Measurements from ENCODE around the gene P3H4. TPM values are rescaled to one million over a fixed set of nuclear protein-coding genes. Genes with fewer than 3 reads are reported as not detected.

P3H4 gene
- total and polyA plus RNA-seq, 7 experiments from 2014 or later = 3.5 to 7.0 (median 5.3) TPM

DNA sequence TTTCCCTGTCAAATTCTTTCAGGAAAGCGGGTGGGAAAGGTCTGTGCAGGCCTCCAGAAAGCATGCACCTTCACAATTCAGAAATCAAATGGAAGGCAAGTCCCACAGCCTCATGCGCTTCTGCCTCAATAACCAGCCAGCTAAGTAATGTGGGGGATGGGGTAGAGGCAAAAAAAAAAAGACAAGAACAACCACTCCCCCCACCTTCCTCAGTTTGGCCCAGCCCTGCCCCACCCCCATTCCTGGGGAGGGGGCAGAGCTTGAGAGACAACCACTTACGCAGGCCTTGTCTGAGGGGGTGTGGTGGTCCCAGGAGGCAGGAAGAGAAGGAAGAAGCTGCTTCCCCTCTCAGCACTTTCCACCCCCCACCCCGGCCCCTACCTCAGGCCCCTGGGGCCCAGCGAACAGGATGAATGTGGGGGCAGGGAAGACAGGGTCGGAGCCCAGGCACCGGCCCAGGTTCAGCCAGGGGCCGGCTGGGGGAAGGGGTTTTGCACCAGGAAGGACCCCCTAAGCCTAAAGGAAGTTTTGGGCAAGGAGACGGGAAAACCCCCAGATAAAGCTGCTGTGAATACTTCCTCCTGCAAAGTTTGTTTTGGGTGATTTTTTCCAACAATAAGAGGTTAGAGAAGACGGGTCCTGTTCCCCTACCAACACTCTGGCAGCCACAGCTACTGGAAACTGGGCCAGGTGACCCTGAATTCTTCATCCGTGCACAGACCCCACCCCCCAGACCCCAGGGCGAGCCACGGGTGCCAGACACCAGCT, 26.5 kb downstream of the P3H4 start:
- Histone ChIP-seq H3K4me1 (ENCODE audit: control insufficient read depth in 2 of 2, insufficient read depth in 2 of 2, low read length in 2 of 2) (peaks cover 0 to 11% of the 10 kb centered on the region in 2 donors), H3K9me3 (ENCODE audit: control insufficient read depth in 2 of 3, low read length in 3 of 3) (no peaks in the 10 kb centered on the region), H3K27ac (ENCODE audit: low read depth, low read length) (no peak overlapping the region), H3K27me3 (ENCODE audit: control insufficient read depth in 2 of 2, insufficient read depth in 2 of 2, low read length in 2 of 2) (peaks cover 0 to 6% of the 10 kb centered on the region in 2 donors), H3K4me3 (ENCODE audit: low read length) (peak overlapping the region; percentile 44), H3K36me3 (ENCODE audit: control insufficient read depth in 2 of 3, insufficient read depth in 3 of 3, low read length in 3 of 3) (no peaks in the 10 kb centered on the region)
- ATAC-seq (no peak), DNase-seq (no peak)
- peaks cover 16 to 49% (median 21%) of the 10 kb centered on the region in 5 donors for H3K27me3 Mint-ChIP-seq
- POLR2A ChIA-PET = interaction anchor here (1.5 kb wide), 1 partner anchor 96 kb away, joined by 5 read pairs; the partner anchor contains the start of gene EIF1
- intact Hi-C loops (cut with micrococcal nuclease) = no loop called here
- H3K36me3 Mint-ChIP-seq = no peaks in the 10 kb centered on the region
- no peak overlapping the region for H3K27ac Mint-ChIP-seq
- no peaks in the 10 kb centered on the region for H3K9me3 Mint-ChIP-seq
- peak overlapping the region; percentile 37 to 82 (median 70) for H3K4me3 Mint-ChIP-seq
- CTCF ChIA-PET = interaction anchor here (0.9 to 1.3 kb wide), 2 partner anchors 9 to 12 kb away, joined by 3 to 7 read pairs; no protein-coding TSS in a partner anchor
- H3K4me1 Mint-ChIP-seq = peaks cover 13 to 41% (median 25%) of the 10 kb centered on the region in 7 donors

DNA sequence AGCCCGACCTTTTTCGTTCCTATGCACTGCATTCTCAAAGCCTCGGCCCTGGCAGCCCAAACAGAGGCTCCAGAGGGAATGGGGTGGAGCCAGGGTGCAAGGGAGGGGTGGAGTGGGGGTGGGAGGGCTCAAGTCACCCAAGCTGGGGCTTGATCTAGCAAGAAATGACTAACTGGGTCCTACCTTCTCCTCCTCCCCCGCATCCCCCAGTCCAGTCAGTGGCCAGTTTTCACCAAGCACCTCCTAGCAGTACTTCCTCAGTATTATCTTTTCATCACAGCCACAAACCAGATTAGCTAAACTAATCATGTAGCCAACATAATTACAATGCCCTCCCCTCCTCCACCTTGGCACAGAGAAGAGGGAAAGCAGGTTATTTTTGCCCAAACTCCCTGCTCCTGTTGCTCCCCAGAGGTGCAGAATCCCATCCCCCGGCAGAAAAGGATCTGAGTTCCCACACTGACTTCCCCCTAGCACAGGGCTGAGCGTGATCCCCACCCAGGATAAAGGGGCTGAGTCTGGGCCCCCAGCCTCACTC, 27.5 kb downstream of the P3H4 start:
- ChIA-PET POLR2A (no interaction called here), CTCF (no interaction called here)
- Mint-ChIP-seq H3K36me3 (no peaks in the 10 kb centered on the region), H3K27me3 (peaks cover 16 to 49% (median 21%) of the 10 kb centered on the region in 5 donors), H3K27ac (no peak overlapping the region), H3K4me3 (peak overlapping the region in 6 of 10 donors; percentile 2 to 82 (median 16)), H3K4me1 (peaks cover 13 to 37% (median 21%) of the 10 kb centered on the region in 7 donors), H3K9me3 (no peaks in the 10 kb centered on the region)
- intact Hi-C loops (cut with micrococcal nuclease) = no loop called here
- ATAC-seq = no peak
- no peak for DNase-seq
- H3K27me3 ChIP-seq (ENCODE audit: control insufficient read depth in 2 of 2, insufficient read depth in 2 of 2, low read length in 2 of 2) = peaks cover 0 to 6% of the 10 kb centered on the region in 2 donors
- H3K9me3 ChIP-seq (ENCODE audit: control insufficient read depth in 2 of 3, low read length in 3 of 3) = no peaks in the 10 kb centered on the region
- H3K27ac ChIP-seq (ENCODE audit: low read depth, low read length) = no peak overlapping the region
- no peaks in the 10 kb centered on the region for H3K36me3 ChIP-seq (ENCODE audit: control insufficient read depth in 2 of 3, insufficient read depth in 3 of 3, low read length in 3 of 3)
- H3K4me3 ChIP-seq (ENCODE audit: low read length) = no peak overlapping the region
- H3K4me1 ChIP-seq (ENCODE audit: control insufficient read depth in 2 of 2, insufficient read depth in 2 of 2, low read length in 2 of 2) = peaks cover 0 to 11% of the 10 kb centered on the region in 2 donors

DNA sequence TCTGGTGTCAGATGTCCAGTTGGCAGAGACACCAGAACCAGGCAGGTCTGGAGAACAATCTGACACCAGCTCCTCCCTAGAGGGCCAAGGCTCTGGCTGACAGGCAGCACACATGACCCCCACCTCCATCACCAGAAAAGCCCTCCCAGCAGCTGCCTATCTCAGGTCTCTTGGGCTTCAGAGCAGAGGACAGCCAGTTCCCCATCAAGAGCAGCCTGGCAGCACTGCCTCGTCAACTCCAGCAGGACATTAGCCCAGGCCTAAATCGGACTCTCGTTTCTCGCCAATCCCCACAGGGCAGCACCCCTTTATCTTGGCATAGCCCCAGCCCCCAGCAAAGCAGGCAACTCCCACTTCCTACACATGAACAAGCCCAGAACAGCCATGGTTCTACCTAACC, 29.6 kb downstream of the P3H4 start:
- no peak for DNase-seq
- CTCF ChIA-PET = no interaction called here
- POLR2A ChIA-PET = interaction anchor here (0.7 kb wide), 1 partner anchor 55 kb away, joined by 3 read pairs; no protein-coding TSS in a partner anchor
- no peak for ATAC-seq
- Histone ChIP-seq H3K27ac (ENCODE audit: low read depth, low read length) (no peak overlapping the region), H3K4me3 (ENCODE audit: low read length) (no peak overlapping the region), H3K4me1 (ENCODE audit: control insufficient read depth in 2 of 2, insufficient read depth in 2 of 2, low read length in 2 of 2) (peaks cover 0 to 11% of the 10 kb centered on the region in 2 donors), H3K27me3 (ENCODE audit: control insufficient read depth in 2 of 2, insufficient read depth in 2 of 2, low read length in 2 of 2) (peaks cover 0 to 6% of the 10 kb centered on the region in 2 donors), H3K36me3 (ENCODE audit: control insufficient read depth in 2 of 3, insufficient read depth in 3 of 3, low read length in 3 of 3) (no peaks in the 10 kb centered on the region), H3K9me3 (ENCODE audit: control insufficient read depth in 2 of 3, low read length in 3 of 3) (no peaks in the 10 kb centered on the region)
- no peaks in the 10 kb centered on the region for H3K9me3 Mint-ChIP-seq
- H3K4me3 Mint-ChIP-seq = no peak overlapping the region
- peaks cover 16 to 37% (median 21%) of the 10 kb centered on the region in 5 donors for H3K27me3 Mint-ChIP-seq
- H3K4me1 Mint-ChIP-seq = peaks cover 0 to 19% (median 11%) of the 10 kb centered on the region in 7 donors
- H3K36me3 Mint-ChIP-seq = no peaks in the 10 kb centered on the region
- intact Hi-C loops (cut with micrococcal nuclease) = no loop called here
- no peak overlapping the region for H3K27ac Mint-ChIP-seq

DNA sequence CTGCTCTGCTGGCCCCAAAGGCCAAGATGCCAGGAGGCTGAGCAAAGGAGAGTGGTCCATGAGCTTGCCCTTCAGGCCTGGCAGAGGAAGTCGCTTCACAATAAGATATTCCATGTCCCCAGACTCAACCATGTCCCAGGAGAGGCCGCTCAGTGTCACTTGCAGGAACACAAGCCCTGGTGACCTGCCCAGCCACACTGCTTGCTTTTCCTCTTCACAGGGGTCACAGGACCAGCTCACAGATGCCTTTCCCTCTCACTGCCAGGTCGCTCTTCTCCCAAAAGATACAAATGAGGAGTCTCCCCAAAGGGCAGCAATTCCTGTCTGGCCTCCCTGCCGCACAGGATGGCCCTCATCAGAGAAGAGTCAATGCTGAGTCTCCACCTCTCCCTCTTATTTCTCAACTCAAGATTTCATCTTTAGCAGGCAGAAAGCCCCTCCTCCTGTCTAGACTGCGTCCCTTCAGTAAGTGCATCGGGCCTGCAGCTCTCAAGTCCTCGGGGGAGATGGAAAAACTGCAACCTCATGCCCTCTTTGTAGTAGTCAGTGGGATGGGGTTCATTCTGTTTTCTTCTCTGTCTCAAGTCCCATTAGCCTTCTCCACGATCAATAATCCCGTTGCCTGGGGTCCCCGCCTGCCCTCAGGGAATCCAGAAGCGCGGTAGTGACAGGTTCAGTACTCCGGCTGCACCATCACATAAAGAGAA, 30.2 kb downstream of the P3H4 start:
- intact Hi-C loops (cut with micrococcal nuclease) = loop anchor here in 1 of 2 donors (1.0 kb wide), 1 partner anchor 43 kb away; no protein-coding TSS in a partner anchor
- ChIA-PET CTCF (no interaction called here), POLR2A (no interaction called here)
- Mint-ChIP-seq H3K27ac (no peak overlapping the region), H3K9me3 (no peaks in the 10 kb centered on the region), H3K4me3 (no peak overlapping the region), H3K27me3 (peaks cover 16 to 31% (median 21%) of the 10 kb centered on the region in 5 donors), H3K4me1 (peaks cover 0 to 14% (median 7%) of the 10 kb centered on the region in 7 donors), H3K36me3 (no peaks in the 10 kb centered on the region)
- no peak overlapping the region for H3K27ac ChIP-seq (ENCODE audit: low read depth, low read length)
- H3K27me3 ChIP-seq (ENCODE audit: control insufficient read depth in 2 of 2, insufficient read depth in 2 of 2, low read length in 2 of 2) = peaks cover 0 to 6% of the 10 kb centered on the region in 2 donors
- H3K4me1 ChIP-seq (ENCODE audit: control insufficient read depth in 2 of 2, insufficient read depth in 2 of 2, low read length in 2 of 2) = peaks cover 0 to 11% of the 10 kb centered on the region in 2 donors
- ATAC-seq = no peak
- H3K9me3 ChIP-seq (ENCODE audit: control insufficient read depth in 2 of 3, low read length in 3 of 3) = no peaks in the 10 kb centered on the region
- no peak for DNase-seq
- no peaks in the 10 kb centered on the region for H3K36me3 ChIP-seq (ENCODE audit: control insufficient read depth in 2 of 3, insufficient read depth in 3 of 3, low read length in 3 of 3)
- no peak overlapping the region for H3K4me3 ChIP-seq (ENCODE audit: low read length)

DNA sequence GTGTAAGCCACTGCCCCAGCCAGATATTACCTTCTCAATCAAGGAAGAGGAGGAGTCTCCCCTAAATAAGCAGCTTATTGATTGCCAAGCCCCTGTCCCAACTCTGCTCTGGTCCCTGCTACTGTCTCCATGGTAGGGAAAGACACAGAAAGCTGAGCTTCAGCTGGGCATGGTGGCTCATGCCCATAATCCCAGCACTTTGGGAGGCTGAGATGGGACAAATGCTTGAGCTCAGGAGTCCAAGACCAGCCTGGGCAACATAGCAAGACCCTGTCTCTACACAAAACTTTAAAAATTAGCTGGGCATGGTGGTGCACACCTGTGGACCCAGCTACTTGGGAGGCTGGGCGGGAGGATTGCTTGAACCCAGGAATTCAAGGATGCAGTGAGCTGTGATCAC, 31.8 kb downstream of the P3H4 start:
- no peak overlapping the region for H3K27ac ChIP-seq (ENCODE audit: low read depth, low read length)
- intact Hi-C loops (cut with micrococcal nuclease) = no loop called here
- H3K27me3 Mint-ChIP-seq = peaks cover 16 to 29% (median 25%) of the 10 kb centered on the region in 5 donors

DNA sequence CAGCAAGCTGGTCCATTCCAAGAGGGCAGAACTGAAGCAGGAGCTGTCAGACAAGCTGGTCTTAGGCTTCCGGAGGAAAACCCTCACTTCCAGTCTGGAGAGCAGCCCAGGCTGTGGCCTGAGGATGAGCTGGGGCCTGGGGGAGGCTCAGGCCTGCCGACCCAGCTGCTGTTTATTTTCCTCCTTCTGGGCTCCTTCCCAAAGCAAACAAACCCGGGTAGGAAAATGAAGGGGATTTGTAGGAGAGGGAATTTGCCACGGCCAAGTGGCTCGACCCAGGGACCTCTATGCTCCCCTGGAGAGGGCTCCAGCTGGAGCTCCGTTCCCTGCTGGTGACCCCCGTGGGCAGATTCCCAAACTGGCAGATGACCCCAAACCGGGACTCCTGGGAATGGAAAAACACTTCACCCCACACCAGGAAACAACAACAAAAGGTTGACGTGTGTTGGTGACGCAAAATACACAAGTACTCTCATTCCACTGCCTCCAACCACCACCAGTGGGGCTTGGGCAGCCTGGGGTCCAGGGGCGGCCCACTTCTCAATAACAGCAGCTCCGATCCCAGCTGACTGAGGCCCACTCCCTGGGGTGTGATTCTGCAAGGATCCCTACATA, 34.1 kb downstream of the P3H4 start:
- Histone ChIP-seq H3K4me1 (ENCODE audit: control insufficient read depth in 2 of 2, insufficient read depth in 2 of 2, low read length in 2 of 2) (no peaks in the 10 kb centered on the region), H3K27me3 (ENCODE audit: control insufficient read depth in 2 of 2, insufficient read depth in 2 of 2, low read length in 2 of 2) (no peaks in the 10 kb centered on the region), H3K9me3 (ENCODE audit: control insufficient read depth in 2 of 3, low read length in 3 of 3) (no peaks in the 10 kb centered on the region), H3K4me3 (ENCODE audit: low read length) (no peak overlapping the region), H3K27ac (ENCODE audit: low read depth, low read length) (no peak overlapping the region), H3K36me3 (ENCODE audit: control insufficient read depth in 2 of 3, insufficient read depth in 3 of 3, low read length in 3 of 3) (no peaks in the 10 kb centered on the region)
- no peaks in the 10 kb centered on the region for H3K9me3 Mint-ChIP-seq
- ChIA-PET POLR2A (no interaction called here), CTCF (no interaction called here)
- H3K27ac Mint-ChIP-seq = no peak overlapping the region
- peaks cover 0 to 3% (median 0%) of the 10 kb centered on the region in 5 donors for H3K36me3 Mint-ChIP-seq
- intact Hi-C loops (cut with micrococcal nuclease) = no loop called here
- H3K27me3 Mint-ChIP-seq = peaks cover 6 to 17% (median 14%) of the 10 kb centered on the region in 5 donors
- no peaks in the 10 kb centered on the region for H3K4me1 Mint-ChIP-seq
- peak overlapping the region in 1 of 10 donors; percentile 25 for H3K4me3 Mint-ChIP-seq
- no peak for DNase-seq
- no peak for ATAC-seq

More for the DNA sequence above, 31.8 kb downstream of the P3H4 start:
- DNase-seq (no peak), ATAC-seq (no peak)
- ChIA-PET POLR2A (interaction anchor here (0.6 kb wide), 1 partner anchor 627 kb away, joined by 3 read pairs; no protein-coding TSS in a partner anchor), CTCF (interaction anchor here (0.9 kb wide), 1 partner anchor 39 kb away, joined by 3 read pairs; no protein-coding TSS in a partner anchor)
- H3K36me3 ChIP-seq (ENCODE audit: control insufficient read depth in 2 of 3, insufficient read depth in 3 of 3, low read length in 3 of 3) = no peaks in the 10 kb centered on the region
- peaks cover 0 to under 1% of the 10 kb centered on the region in 2 donors for H3K4me1 ChIP-seq (ENCODE audit: control insufficient read depth in 2 of 2, insufficient read depth in 2 of 2, low read length in 2 of 2)
- no peak overlapping the region for H3K4me3 ChIP-seq (ENCODE audit: low read length)
- peaks cover 0 to 8% (median under 1%) of the 10 kb centered on the region in 7 donors for H3K4me1 Mint-ChIP-seq
- peaks cover 0 to 3% (median 0%) of the 10 kb centered on the region in 5 donors for H3K36me3 Mint-ChIP-seq
- H3K4me3 Mint-ChIP-seq = no peak overlapping the region
- H3K27ac Mint-ChIP-seq = no peak overlapping the region
- H3K9me3 ChIP-seq (ENCODE audit: control insufficient read depth in 2 of 3, low read length in 3 of 3) = no peaks in the 10 kb centered on the region
- H3K27me3 ChIP-seq (ENCODE audit: control insufficient read depth in 2 of 2, insufficient read depth in 2 of 2, low read length in 2 of 2) = peaks cover 0 to 3% of the 10 kb centered on the region in 2 donors
- H3K9me3 Mint-ChIP-seq = no peaks in the 10 kb centered on the region

All from naive thymus-derived CD4-positive, alpha-beta T cell (primary cell).